Measurements from ENCODE around the gene TEX30.

The TEX30 gene

GRCh38 chr13:102779436-102780159 is 6.0 kb upstream of the TEX30 start:
- no peak for DNase-seq (ENCODE audit: low read depth)

DNA sequence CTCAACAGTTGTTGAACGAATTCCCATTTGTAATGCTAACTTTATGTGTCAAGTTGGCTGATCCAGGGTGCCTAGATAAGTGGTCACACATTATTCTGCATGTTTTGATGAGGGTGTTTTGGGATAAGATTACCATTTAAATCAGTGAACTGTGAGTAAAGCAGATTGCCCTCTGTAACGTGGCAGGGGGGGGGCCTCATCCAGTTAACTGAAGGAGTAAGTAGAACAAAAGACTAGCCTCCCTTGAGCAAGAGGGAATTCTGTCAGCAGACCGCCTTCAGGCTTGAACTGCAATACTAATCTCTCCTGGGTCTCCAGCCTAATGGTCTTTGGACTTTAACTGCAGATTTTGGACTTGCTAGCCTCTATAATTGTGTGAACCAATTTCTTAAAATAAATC is 4.2 kb upstream of the TEX30 start:
- DNase-seq (ENCODE audit: low read depth), result no peak

- no peak for DNase-seq (ENCODE audit: low read depth)
Observed at GRCh38 chr13:102776271-102776670, 2.7 kb upstream of the TEX30 start.

- no peak for DNase-seq (ENCODE audit: low read depth)
Observed at GRCh38 chr13:102774591-102775520, 1.3 kb upstream of the TEX30 start.

- no peak for DNase-seq (ENCODE audit: low read depth)
Observed at GRCh38 chr13:102774214-102774568, 605 bp upstream of the TEX30 start.

DNA sequence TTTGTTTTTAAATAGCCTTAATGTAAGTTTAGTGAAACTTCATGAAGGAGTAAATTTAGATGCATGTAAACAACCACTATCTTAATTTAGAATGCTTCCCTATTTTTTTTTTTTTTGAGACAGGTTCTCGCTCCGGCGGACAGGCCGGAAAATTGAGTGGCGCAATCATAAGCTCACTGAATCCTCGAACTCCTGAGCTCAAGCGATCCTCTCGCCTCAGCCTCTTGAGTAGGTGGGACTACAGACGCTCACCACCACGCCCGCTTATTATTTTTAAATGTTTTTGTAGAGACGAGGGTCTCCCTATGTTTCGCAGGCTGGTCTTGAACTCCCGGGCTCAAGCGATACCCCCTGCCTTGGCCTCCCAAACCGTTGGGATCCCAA is 1.6 kb downstream of the TEX30 start:
- DNase-seq (ENCODE audit: low read depth), result no peak

DNA sequence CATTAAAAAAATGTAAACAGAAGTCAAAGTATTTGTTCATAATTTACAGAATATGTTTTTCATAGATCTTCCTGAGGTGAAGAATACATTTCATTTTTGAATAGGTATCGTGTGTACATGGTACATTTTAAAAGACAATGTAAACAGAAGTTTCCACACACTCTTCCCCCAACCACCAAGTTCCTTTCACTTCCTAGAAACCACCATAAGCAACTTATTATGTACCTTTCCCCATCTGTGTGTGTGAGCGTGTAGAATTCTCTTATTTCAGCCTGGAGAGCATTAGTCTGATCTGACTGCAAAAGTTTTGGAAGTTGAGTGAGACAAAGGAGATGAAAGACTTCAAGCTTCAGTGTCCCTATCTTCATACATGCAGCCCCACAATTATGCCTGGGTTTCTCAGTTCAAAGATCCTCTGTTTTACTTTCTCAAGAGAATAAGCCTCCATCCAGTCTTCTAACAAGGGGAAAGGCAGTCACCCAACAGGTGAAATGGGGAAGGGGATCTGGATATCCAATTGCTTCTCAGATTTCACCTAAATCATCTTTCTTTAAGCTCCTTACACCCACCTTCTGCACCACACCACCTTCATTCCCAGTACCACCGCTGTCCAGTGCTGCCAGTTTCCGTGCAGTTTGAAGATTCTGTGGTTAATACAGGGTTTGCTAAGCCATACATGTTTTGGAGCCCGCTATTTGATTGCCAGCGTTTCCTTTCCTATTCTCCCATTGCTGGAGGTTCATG is 2.1 kb downstream of the TEX30 start:
- DNase-seq (ENCODE audit: low read depth), result no peak

- DNase-seq (ENCODE audit: low read depth), result no peak
Observed at GRCh38 chr13:102770435-102770834, 3.2 kb downstream of the TEX30 start.

- DNase-seq (ENCODE audit: low read depth), result no peak
Observed at GRCh38 chr13:102769679-102770078, 3.9 kb downstream of the TEX30 start.

- DNase-seq (ENCODE audit: low read depth), result no peak
Observed at GRCh38 chr13:102768909-102769308, 4.7 kb downstream of the TEX30 start.

GRCh38 chr13:102763741-102764140 is 9.8 kb downstream of the TEX30 start:
- no peak for DNase-seq (ENCODE audit: low read depth)

GRCh38 chr13:102761071-102761470 is 12.5 kb downstream of the TEX30 start:
- no peak for DNase-seq (ENCODE audit: low read depth)

GRCh38 chr13:102758842-102759241 is 14.7 kb downstream of the TEX30 start:
- no peak for DNase-seq (ENCODE audit: low read depth)

DNA sequence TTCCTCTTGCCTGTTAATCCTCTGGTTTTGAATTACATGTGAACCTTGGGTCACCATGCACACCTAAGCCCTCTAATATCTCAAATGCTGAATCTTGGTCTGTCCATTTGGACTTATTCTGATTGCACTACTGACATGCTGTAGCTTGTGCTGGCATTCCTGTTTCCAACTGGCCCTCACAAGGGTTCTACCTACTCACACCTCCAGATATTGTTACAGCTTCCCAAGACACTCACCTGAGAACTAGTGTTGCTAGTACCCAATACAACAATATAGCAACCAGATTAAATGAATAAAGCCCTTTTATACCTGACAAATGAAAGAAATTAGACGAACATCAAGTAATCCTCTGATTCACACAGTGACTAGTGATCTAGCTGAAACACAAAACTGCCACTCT is 16.6 kb downstream of the TEX30 start:
- no peak for DNase-seq (ENCODE audit: low read depth)

- DNase-seq (ENCODE audit: low read depth), result no peak
Observed at GRCh38 chr13:102751886-102752285, 21.7 kb downstream of the TEX30 start.

- DNase-seq (ENCODE audit: low read depth), result no peak
Observed at GRCh38 chr13:102742506-102742905, 31.1 kb downstream of the TEX30 start.

GRCh38 chr13:102742101-102742500 is 31.5 kb downstream of the TEX30 start:
- DNase-seq (ENCODE audit: low read depth), result no peak

DNA sequence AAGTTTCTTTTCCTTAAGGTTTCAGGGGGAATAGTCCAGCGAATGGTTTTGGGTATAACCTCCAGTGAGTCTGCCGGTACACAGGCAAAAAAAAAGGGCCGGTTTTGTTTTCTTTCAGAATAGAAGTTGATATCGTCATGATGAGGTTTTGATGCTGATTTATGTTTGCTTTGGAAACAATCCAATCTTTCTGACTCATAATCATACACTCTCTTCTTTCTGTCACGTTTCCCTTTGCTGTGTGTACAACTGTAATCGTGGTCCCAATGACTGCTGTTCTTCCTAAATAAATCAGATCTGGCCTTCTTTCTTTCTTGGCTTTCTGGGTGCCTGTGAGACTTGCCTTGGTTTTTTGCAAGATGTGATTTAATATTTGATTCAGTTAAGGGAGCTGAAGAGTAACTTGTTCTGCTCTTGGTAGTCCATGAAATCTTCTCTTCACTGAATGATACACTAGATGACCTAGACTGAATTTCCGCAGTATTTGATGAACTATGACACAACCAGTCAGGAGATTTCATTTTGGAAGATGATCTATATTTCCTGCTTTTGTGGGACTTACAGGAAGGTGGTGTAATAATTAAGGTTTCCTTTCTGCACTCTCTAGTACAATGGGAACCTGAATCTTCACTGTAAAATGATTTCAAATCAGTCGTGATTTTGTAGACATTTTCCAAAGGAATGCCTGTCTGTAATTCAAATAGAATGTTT is 43.9 kb downstream of the TEX30 start:
- DNase-seq (ENCODE audit: low read depth), result no peak

DNA sequence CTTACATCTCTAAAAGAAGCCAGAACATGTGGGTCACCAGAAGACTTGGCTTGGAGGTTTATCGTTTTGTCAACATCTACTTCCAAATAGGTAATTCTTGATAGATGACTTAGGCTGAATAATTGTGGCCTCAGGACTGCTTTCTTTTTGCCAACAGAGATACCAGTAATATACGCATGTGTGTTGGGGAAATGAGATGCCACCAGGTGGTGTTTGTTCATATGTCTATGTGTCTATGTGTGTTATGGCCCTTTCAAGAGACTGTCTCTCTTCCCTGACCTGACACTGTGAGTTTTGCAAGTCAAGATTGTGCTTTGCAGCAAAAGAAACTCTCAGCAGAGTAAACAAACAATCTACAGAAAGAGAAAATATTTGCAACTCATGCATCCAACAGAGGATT is 47.2 kb downstream of the TEX30 start:
- no peak for DNase-seq (ENCODE audit: low read depth)

- DNase-seq (ENCODE audit: low read depth), result no peak
Observed at GRCh38 chr13:102724923-102725322, 48.7 kb downstream of the TEX30 start.

- no peak for DNase-seq (ENCODE audit: low read depth)
Observed at GRCh38 chr13:102721800-102722231, 51.8 kb downstream of the TEX30 start.

GRCh38 chr13:102718746-102719145 is 54.8 kb downstream of the TEX30 start:
- no peak for DNase-seq (ENCODE audit: low read depth)
